Measurements from ENCODE around the gene OR11H7.
"Not testable (repeated sequence)": the region's sequence is repeated elsewhere in the genome, so short reads cannot be mapped to it uniquely, and the experiment has no call there.

DNA sequence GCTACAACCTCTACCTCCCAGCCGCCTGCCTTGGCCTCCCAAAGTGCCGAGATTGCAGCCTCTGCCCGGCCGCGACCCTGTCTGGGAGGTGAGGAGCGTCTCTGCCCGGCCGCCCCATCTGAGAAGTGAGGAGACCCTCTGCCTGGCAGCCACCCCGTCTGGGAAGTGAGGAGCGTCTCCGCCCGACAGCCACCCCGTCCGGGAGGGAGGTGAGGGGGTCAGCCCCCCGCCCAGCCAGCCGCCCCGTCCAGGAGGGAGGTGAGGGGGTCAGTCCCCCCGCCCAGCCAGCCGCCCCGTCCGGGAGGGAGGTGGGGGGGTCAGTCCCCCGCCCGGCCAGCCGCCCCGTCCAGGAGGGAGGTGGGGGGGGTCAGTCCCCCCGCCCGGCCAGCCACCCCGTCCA lies 16.4 kb upstream of the OR11H7 start:
- TF ChIP-seq, protein P1, sequence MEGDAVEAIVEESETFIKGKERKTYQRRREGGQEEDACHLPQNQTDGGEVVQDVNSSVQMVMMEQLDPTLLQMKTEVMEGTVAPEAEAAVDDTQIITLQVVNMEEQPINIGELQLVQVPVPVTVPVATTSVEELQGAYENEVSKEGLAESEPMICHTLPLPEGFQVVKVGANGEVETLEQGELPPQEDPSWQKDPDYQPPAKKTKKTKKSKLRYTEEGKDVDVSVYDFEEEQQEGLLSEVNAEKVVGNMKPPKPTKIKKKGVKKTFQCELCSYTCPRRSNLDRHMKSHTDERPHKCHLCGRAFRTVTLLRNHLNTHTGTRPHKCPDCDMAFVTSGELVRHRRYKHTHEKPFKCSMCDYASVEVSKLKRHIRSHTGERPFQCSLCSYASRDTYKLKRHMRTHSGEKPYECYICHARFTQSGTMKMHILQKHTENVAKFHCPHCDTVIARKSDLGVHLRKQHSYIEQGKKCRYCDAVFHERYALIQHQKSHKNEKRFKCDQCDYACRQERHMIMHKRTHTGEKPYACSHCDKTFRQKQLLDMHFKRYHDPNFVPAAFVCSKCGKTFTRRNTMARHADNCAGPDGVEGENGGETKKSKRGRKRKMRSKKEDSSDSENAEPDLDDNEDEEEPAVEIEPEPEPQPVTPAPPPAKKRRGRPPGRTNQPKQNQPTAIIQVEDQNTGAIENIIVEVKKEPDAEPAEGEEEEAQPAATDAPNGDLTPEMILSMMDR (IDR thresholded peaks at IDR 0.05; ENCODE audit: insufficient read depth, low read length), result not testable (repeated sequence)
- not testable (repeated sequence) for TF ChIP-seq SPI1 (IDR thresholded peaks at IDR 0.05; ENCODE audit: borderline replicate concordance, low read depth); POLR2AphosphoS5 (IDR thresholded peaks at IDR 0.05; ENCODE audit: low read depth); GABPA (IDR thresholded peaks at IDR 0.05; ENCODE audit: low read depth)
- TF ChIP-seq, protein P2, sequence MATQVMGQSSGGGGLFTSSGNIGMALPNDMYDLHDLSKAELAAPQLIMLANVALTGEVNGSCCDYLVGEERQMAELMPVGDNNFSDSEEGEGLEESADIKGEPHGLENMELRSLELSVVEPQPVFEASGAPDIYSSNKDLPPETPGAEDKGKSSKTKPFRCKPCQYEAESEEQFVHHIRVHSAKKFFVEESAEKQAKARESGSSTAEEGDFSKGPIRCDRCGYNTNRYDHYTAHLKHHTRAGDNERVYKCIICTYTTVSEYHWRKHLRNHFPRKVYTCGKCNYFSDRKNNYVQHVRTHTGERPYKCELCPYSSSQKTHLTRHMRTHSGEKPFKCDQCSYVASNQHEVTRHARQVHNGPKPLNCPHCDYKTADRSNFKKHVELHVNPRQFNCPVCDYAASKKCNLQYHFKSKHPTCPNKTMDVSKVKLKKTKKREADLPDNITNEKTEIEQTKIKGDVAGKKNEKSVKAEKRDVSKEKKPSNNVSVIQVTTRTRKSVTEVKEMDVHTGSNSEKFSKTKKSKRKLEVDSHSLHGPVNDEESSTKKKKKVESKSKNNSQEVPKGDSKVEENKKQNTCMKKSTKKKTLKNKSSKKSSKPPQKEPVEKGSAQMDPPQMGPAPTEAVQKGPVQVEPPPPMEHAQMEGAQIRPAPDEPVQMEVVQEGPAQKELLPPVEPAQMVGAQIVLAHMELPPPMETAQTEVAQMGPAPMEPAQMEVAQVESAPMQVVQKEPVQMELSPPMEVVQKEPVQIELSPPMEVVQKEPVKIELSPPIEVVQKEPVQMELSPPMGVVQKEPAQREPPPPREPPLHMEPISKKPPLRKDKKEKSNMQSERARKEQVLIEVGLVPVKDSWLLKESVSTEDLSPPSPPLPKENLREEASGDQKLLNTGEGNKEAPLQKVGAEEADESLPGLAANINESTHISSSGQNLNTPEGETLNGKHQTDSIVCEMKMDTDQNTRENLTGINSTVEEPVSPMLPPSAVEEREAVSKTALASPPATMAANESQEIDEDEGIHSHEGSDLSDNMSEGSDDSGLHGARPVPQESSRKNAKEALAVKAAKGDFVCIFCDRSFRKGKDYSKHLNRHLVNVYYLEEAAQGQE (IDR thresholded peaks at IDR 0.05; ENCODE audit: insufficient replicate concordance, low read depth), result not testable (repeated sequence)
